NOMO-1 treated with dmso at 0.1 percent for 144 hours (cell line): ENCODE measurements around the gene ATOSB.

ENCODE experiments used
- DNase-seq: peaks from one replicate; lab custom pipeline; 2025; ENCODE audit not compliant: unreplicated experiment; lab: John Stamatoyannopoulos, UW

The ATOSB gene

DNA sequence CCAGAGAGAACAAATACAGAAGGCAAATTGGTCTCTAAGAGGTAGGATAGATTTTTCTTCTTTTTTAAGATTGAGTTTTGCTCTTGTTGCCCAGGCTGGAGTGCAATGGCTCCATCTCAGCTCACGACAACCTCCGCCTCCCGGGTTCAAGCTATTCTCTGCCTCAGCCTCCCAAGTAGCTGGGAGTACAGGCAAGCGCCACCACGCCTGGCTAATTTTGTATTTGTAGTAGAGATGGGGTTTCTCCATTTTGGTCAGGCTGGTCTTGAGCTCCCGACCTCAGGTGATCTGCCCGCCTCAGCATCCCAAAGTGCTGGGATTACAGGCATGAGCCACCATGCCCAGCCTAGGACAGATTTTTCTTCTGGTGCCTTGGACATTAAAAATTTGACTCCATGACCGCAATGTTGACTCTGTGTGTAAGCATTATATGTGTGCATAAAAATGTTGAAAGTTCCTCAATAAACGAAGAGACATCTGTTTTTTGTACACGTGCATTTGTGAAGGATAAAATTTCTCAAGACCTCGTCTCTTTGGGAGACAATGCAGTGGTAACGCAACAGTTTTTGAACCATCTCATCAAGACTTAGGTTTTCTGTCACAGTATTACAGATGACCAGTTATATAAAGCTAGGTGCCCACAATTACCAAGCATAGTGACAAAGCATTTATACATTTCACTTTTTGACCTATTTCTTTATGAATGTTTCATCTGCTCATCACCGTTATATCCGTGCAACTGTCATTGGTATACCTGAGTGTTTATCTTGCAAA is 60.6 kb downstream of the ATOSB start:
- DNase-seq, result no peak

DNA sequence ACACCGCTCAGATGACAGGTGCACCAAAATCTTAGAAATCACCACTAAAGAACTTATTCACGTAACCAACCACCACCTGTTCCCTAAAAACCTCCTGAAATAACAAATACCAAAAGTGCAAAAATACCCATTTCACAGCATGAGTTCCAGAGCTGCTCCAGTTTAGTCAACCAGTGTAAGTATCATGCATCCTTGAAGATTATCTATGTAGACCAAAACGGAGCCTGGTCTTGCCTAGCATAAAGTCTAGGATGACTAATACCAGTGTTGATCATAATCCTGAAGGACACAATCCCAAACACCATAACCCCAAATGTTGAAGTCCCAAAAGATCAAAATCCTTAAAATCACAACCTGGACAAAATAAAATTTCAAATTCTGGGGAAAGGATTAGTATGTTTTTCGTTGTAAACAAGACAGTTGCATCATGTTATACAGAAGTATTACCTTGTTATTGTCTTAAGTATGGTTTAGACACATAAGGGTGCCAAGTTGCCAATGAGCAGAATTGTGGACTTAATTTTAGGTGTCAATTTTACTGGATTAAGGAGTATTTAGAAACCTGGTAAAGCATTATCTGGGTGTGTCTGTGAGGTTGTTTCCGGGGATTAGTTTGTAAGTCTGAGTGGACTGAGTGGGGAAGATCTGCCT is 61.4 kb downstream of the ATOSB start:
- no peak for DNase-seq
